ENCODE results near the gene PPP1R3G.
"Not testable (repeated sequence)": the region's sequence is repeated elsewhere in the genome, so short reads cannot be mapped to it uniquely, and the experiment has no call there.

The PPP1R3G gene

GRCh38 chr6:5084781-5085647, at the start of gene PPP1R3G:
PPP1R3G (plus strand) TSS chr6:5085341; CDS start chr6:5085486, 145 bp downstream.
- DNase-seq: no peak

GRCh38 chr6:5036269-5036668, 48.9 kb upstream of the PPP1R3G start:
- no peak for DNase-seq

GRCh38 chr6:5041955-5042354, 43.2 kb upstream of the PPP1R3G start:
- DNase-seq: no peak

GRCh38 chr6:5042436-5042835, 42.7 kb upstream of the PPP1R3G start:
- DNase-seq: no peak

- DNase-seq: no peak
These were observed 40.3 kb upstream of the PPP1R3G start for GRCh38 chr6:5044866-5045265.

- no peak for DNase-seq
These were observed 39.7 kb upstream of the PPP1R3G start for GRCh38 chr6:5045416-5045815.

GRCh38 chr6:5046430-5046829, 38.7 kb upstream of the PPP1R3G start:
- DNase-seq: no peak

- DNase-seq: no peak
These were observed 35.1 kb upstream of the PPP1R3G start for GRCh38 chr6:5050009-5050408.

- no peak for DNase-seq
These were observed 33.7 kb upstream of the PPP1R3G start for GRCh38 chr6:5051394-5051793.

- no peak for DNase-seq
These were observed 32.1 kb upstream of the PPP1R3G start for GRCh38 chr6:5053038-5053437.

- no peak for DNase-seq
These were observed 31.3 kb upstream of the PPP1R3G start for GRCh38 chr6:5053864-5054244.

- no peak for DNase-seq
These were observed 30.8 kb upstream of the PPP1R3G start for GRCh38 chr6:5054245-5054873.

- DNase-seq: no peak
These were observed 30.0 kb upstream of the PPP1R3G start for GRCh38 chr6:5055118-5055517.

- DNase-seq: no peak
These were observed 26.9 kb upstream of the PPP1R3G start for GRCh38 chr6:5058254-5058653.

GRCh38 chr6:5059036-5059896, 25.9 kb upstream of the PPP1R3G start:
- no peak for DNase-seq

- DNase-seq: not testable (repeated sequence)
These were observed 24.7 kb upstream of the PPP1R3G start for GRCh38 chr6:5060439-5060838.

GRCh38 chr6:5061152-5061551, 24.0 kb upstream of the PPP1R3G start:
- DNase-seq: no peak

GRCh38 chr6:5063617-5064016, 21.5 kb upstream of the PPP1R3G start:
- DNase-seq: no peak

- no peak for DNase-seq
These were observed 18.6 kb upstream of the PPP1R3G start for GRCh38 chr6:5066456-5067093.

- no peak for DNase-seq
These were observed 17.8 kb upstream of the PPP1R3G start for GRCh38 chr6:5067305-5067704.

- DNase-seq: no peak
These were observed 16.9 kb upstream of the PPP1R3G start for GRCh38 chr6:5068153-5068751.

GRCh38 chr6:5071216-5071615, 13.9 kb upstream of the PPP1R3G start:
- DNase-seq: no peak

GRCh38 chr6:5072440-5072839, 12.7 kb upstream of the PPP1R3G start:
- no peak for DNase-seq
